B cell (primary cell): ENCODE measurements around the gene SEMA4G.

Source experiments
- CTCF ChIP-seq: fragments of 200-600 bp; IDR thresholded peaks from one replicate; pipeline ENCODE4 v1.8.0; 2022; ENCODE audit warnings: antibody characterized with exemption, mild to moderate bottlenecking
- EZH2 ChIP-seq: IDR thresholded peaks from 2 replicates; pipeline ENCODE4 v1.6.1; 2012; ENCODE audit warnings: borderline replicate concordance, low read depth, mild to moderate bottlenecking, moderate library complexity, low read length; ENCODE audit not compliant: insufficient read depth, poor library complexity, severe bottlenecking

- TF ChIP-seq CTCF (no peak), EZH2 (no peak)
These were observed 2.4 kb upstream of the SEMA4G start for GRCh38 chr10:100966887-100967286.
